GM23338 (cell line): ENCODE data around the gene PPM1H. TPM values are rescaled to one million over a fixed set of nuclear protein-coding genes. Genes with fewer than 3 reads are reported as not detected.

ENCODE experiments used
- ATAC-seq: fragments of 200-7000 bp; cut with Tn5 transposase; 3 replicates; pipeline ENCODE4 v1.9.1; 2020
- DNase-seq: peaks from one replicate; pipeline ENCODE4 v3.0.0-alpha.2; 2015; ENCODE audit warnings: low spot score
- H2AFZ ChIP-seq: fragments of 200-600 bp; sonication (generic); 2 replicates; pipeline ENCODE4 v1.8.0; 2016; ENCODE audit warnings: antibody characterized with exemption, mild to moderate bottlenecking, moderate library complexity
- H3F3A ChIP-seq: fragments of 200-600 bp; sonication (generic); replicated peaks from 2 replicates; pipeline ENCODE4 v1.8.0; 2017; ENCODE audit warnings: antibody characterized with exemption, mixed run types, low read depth
- H3K27ac ChIP-seq: fragments of 200-600 bp; sonication (generic); 2 replicates; pipeline ENCODE4 v1.6.1; 2016; ENCODE audit warnings: low read depth
- H3K27me3 ChIP-seq: fragments of 200-600 bp; sonication (generic); 2 replicates; pipeline ENCODE4 v1.8.0; 2016; ENCODE audit warnings: mild to moderate bottlenecking, mixed run types, moderate library complexity; ENCODE audit not compliant: insufficient read depth
- H3K36me3 ChIP-seq: fragments of 200-600 bp; sonication (generic); 2 replicates; pipeline ENCODE4 v1.8.0; 2016; ENCODE audit warnings: mild to moderate bottlenecking; ENCODE audit not compliant: insufficient read depth
- H3K4me1 ChIP-seq: fragments of 200-600 bp; sonication (generic); 2 replicates; pipeline ENCODE4 v1.8.0; 2016; ENCODE audit warnings: mild to moderate bottlenecking, moderate library complexity; ENCODE audit not compliant: insufficient read depth
- H3K4me2 ChIP-seq: fragments of 200-600 bp; sonication (generic); 2 replicates; pipeline ENCODE4 v1.7.1; 2017; ENCODE audit warnings: mixed run types
- H3K4me3 ChIP-seq: fragments of 200-600 bp; sonication (generic); 2 replicates; pipeline ENCODE4 v1.6.1; 2016; ENCODE audit warnings: mixed run types
- H3K79me2 ChIP-seq: fragments of 200-600 bp; sonication (generic); replicated peaks from 2 replicates; pipeline ENCODE4 v1.8.0; 2017; ENCODE audit warnings: mild to moderate bottlenecking; ENCODE audit not compliant: insufficient read depth
- H3K9me2 ChIP-seq: fragments of 200-600 bp; sonication (generic); 2 replicates; pipeline ENCODE4 v1.8.0; 2017; ENCODE audit not compliant: insufficient read depth
- H4K20me1 ChIP-seq: fragments of 200-600 bp; sonication (generic); replicated peaks from 2 replicates; pipeline ENCODE4 v1.8.0; 2017; ENCODE audit warnings: mild to moderate bottlenecking; ENCODE audit not compliant: insufficient read depth
- H3K27ac Mint-ChIP-seq: 2 replicates; pipeline ENCODE4 v1.8.0; 2020; ENCODE audit warnings: inconsistent platforms, mild to moderate bottlenecking, moderate library complexity, mixed read lengths
- H3K27me3 Mint-ChIP-seq: 3 replicates; pipeline ENCODE4 v1.8.0; 2022; ENCODE audit warnings: low read depth, mild to moderate bottlenecking, moderate library complexity, mixed read lengths, inconsistent platforms; ENCODE audit not compliant: insufficient read depth, poor library complexity
- H3K36me3 Mint-ChIP-seq: 3 replicates; pipeline ENCODE4 v1.8.0; 2021; ENCODE audit warnings: low read depth, mild to moderate bottlenecking, inconsistent platforms, moderate library complexity, mixed read lengths
- H3K4me1 Mint-ChIP-seq: 3 replicates; pipeline ENCODE4 v1.8.0; 2020; ENCODE audit warnings: mild to moderate bottlenecking, inconsistent platforms, mixed read lengths
- H3K4me3 Mint-ChIP-seq: 3 replicates; pipeline ENCODE4 v1.8.0; 2021; ENCODE audit warnings: moderate library complexity, mild to moderate bottlenecking, inconsistent platforms, mixed read lengths
- H3K9me3 Mint-ChIP-seq: 3 replicates; pipeline ENCODE4 v1.8.0; 2020; ENCODE audit warnings: moderate library complexity, mild to moderate bottlenecking, inconsistent platforms, mixed read lengths
- CREB1 ChIP-seq: fragments of 250-450 bp; sonication (Bioruptor Pico); IDR thresholded peaks from 2 replicates; pipeline ENCODE4 v1.5.0; 2020; ENCODE audit warnings: low read depth, mild to moderate bottlenecking, moderate library complexity
- CTCF ChIP-seq, 2 experiments: fragments of 200-600 bp in 1 of 2; sonication (generic) in 1 of 2; conservative IDR thresholded peaks; 2 replicates each; pipeline versions ENCODE4 v1.5.1 to v1.6.1; 2016 to 2017; ENCODE audit warnings: antibody characterized with exemption in 2 of 2, low read depth in 2 of 2, mild to moderate bottlenecking in 2 of 2, moderate library complexity in 1 of 2
- ETS1 ChIP-seq: IDR thresholded peaks from 2 replicates; pipeline ENCODE4 v1.6.1; 2016; ENCODE audit warnings: antibody characterized with exemption
- EZH2 ChIP-seq: fragments of 200-600 bp; sonication (generic); IDR thresholded peaks from one replicate; pipeline ENCODE4 v1.8.0; 2017; ENCODE audit warnings: antibody characterized with exemption, mild to moderate bottlenecking, low read depth; ENCODE audit not compliant: unreplicated experiment
- EZH2phosphoT487 ChIP-seq: fragments of 200-600 bp; sonication (generic); IDR thresholded peaks from one replicate; pipeline ENCODE4 v1.8.1; 2018; ENCODE audit warnings: antibody characterized with exemption; ENCODE audit not compliant: unreplicated experiment
- JUNB ChIP-seq: IDR thresholded peaks from one replicate; pipeline ENCODE4 v1.6.1; 2016; ENCODE audit warnings: antibody characterized with exemption; ENCODE audit not compliant: unreplicated experiment
- NANOG ChIP-seq: IDR thresholded peaks from 2 replicates; pipeline ENCODE4 v1.6.1; 2016; ENCODE audit warnings: antibody characterized with exemption, borderline replicate concordance
- POLR2AphosphoS5 ChIP-seq: IDR thresholded peaks from 2 replicates; pipeline ENCODE4 v1.6.1; 2016; ENCODE audit warnings: antibody characterized with exemption, low read depth
- REST ChIP-seq: IDR thresholded peaks from one replicate; pipeline ENCODE4 v1.6.1; 2018; ENCODE audit warnings: antibody characterized with exemption; ENCODE audit not compliant: unreplicated experiment
- STAT1 ChIP-seq: IDR thresholded peaks from one replicate; pipeline ENCODE4 v1.6.1; 2016; ENCODE audit warnings: antibody characterized with exemption; ENCODE audit not compliant: unreplicated experiment
- ZNF114 ChIP-seq: fragments of 250-450 bp; sonication (Bioruptor Pico); IDR thresholded peaks from 2 replicates; pipeline ENCODE4 v1.5.0; 2020; ENCODE audit warnings: mild to moderate bottlenecking, moderate library complexity
- ZNF331 ChIP-seq: fragments of 250-450 bp; sonication (Bioruptor Pico); IDR thresholded peaks from 2 replicates; pipeline ENCODE4 v1.5.0; 2020; ENCODE audit warnings: low read depth, mild to moderate bottlenecking, moderate library complexity
- polyA plus RNA-seq: library from polyadenylated mRNA; unstranded; fragments of >200 nt; fragmentation: Nextera tagmentation; extraction: Ambion mirVana; gene quantifications from 2 replicates; pipeline ENCODE4 v1.2.1, GENCODE V29; 2016
- total RNA-seq: library from RNA; depleted of rRNA; stranded (reverse); fragments of >200 nt; shearing (Covaris generic); gene quantifications from 2 replicates; pipeline ENCODE4 v1.2.3, GENCODE V29; 2014
- TF ChIP-seq, protein P1 (sequence below): fragments of 250-450 bp; sonication (Bioruptor Pico); IDR thresholded peaks from 2 replicates; pipeline ENCODE4 v1.5.0; 2020; ENCODE audit warnings: mild to moderate bottlenecking, moderate library complexity

The PPM1H gene
- total and polyA plus RNA-seq, 2 experiments from 2014 or later, result 11.4 to 41.2 TPM

DNA sequence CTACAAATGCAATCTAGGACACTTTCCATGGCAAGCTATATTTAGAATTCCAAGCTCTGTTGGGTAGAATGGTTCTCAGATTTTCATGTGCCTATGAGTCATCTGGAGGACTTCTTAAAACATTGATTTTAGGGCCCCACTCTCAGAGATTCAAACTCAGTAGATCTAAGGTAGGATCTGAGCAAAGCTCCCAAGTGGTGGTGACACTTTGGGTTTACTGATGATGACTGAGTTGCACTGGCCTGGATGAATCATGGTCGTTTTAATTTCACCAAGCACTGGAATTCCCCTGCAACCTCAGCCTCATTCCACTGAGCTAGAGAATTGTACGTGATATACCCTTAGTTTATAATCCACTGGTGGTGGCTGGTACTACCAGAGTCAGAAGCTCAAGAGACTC lies 86.5 kb downstream of the PPM1H start:
- DNase-seq (no peak), ATAC-seq (no peak)
- H3K4me3 ChIP-seq, result no peak overlapping the region
- H3K4me1 ChIP-seq, result peaks cover 28% of the 10 kb centered on the region
- Mint-ChIP-seq H3K9me3 (no peaks in the 10 kb centered on the region), H3K4me1 (peaks cover 50% of the 10 kb centered on the region), H3K27me3 (peaks cover 4% of the 10 kb centered on the region), H3K36me3 (no peaks in the 10 kb centered on the region), H3K27ac (no peak overlapping the region; the same call in 1 of the 2 replicates), H3K4me3 (no peak overlapping the region)
- peaks cover 22% of the 10 kb centered on the region for H3K79me2 ChIP-seq
- no peaks in the 10 kb centered on the region for H3K9me2 ChIP-seq
- H3K27ac ChIP-seq, result no peak overlapping the region
- no peaks in the 10 kb centered on the region for H3K36me3 ChIP-seq
- H2AFZ ChIP-seq, result no peak overlapping the region
- no peak overlapping the region for H3K4me2 ChIP-seq
- no peak for TF ChIP-seq CREB1
- TF ChIP-seq EZH2, result no peak
- TF ChIP-seq, protein P1, sequence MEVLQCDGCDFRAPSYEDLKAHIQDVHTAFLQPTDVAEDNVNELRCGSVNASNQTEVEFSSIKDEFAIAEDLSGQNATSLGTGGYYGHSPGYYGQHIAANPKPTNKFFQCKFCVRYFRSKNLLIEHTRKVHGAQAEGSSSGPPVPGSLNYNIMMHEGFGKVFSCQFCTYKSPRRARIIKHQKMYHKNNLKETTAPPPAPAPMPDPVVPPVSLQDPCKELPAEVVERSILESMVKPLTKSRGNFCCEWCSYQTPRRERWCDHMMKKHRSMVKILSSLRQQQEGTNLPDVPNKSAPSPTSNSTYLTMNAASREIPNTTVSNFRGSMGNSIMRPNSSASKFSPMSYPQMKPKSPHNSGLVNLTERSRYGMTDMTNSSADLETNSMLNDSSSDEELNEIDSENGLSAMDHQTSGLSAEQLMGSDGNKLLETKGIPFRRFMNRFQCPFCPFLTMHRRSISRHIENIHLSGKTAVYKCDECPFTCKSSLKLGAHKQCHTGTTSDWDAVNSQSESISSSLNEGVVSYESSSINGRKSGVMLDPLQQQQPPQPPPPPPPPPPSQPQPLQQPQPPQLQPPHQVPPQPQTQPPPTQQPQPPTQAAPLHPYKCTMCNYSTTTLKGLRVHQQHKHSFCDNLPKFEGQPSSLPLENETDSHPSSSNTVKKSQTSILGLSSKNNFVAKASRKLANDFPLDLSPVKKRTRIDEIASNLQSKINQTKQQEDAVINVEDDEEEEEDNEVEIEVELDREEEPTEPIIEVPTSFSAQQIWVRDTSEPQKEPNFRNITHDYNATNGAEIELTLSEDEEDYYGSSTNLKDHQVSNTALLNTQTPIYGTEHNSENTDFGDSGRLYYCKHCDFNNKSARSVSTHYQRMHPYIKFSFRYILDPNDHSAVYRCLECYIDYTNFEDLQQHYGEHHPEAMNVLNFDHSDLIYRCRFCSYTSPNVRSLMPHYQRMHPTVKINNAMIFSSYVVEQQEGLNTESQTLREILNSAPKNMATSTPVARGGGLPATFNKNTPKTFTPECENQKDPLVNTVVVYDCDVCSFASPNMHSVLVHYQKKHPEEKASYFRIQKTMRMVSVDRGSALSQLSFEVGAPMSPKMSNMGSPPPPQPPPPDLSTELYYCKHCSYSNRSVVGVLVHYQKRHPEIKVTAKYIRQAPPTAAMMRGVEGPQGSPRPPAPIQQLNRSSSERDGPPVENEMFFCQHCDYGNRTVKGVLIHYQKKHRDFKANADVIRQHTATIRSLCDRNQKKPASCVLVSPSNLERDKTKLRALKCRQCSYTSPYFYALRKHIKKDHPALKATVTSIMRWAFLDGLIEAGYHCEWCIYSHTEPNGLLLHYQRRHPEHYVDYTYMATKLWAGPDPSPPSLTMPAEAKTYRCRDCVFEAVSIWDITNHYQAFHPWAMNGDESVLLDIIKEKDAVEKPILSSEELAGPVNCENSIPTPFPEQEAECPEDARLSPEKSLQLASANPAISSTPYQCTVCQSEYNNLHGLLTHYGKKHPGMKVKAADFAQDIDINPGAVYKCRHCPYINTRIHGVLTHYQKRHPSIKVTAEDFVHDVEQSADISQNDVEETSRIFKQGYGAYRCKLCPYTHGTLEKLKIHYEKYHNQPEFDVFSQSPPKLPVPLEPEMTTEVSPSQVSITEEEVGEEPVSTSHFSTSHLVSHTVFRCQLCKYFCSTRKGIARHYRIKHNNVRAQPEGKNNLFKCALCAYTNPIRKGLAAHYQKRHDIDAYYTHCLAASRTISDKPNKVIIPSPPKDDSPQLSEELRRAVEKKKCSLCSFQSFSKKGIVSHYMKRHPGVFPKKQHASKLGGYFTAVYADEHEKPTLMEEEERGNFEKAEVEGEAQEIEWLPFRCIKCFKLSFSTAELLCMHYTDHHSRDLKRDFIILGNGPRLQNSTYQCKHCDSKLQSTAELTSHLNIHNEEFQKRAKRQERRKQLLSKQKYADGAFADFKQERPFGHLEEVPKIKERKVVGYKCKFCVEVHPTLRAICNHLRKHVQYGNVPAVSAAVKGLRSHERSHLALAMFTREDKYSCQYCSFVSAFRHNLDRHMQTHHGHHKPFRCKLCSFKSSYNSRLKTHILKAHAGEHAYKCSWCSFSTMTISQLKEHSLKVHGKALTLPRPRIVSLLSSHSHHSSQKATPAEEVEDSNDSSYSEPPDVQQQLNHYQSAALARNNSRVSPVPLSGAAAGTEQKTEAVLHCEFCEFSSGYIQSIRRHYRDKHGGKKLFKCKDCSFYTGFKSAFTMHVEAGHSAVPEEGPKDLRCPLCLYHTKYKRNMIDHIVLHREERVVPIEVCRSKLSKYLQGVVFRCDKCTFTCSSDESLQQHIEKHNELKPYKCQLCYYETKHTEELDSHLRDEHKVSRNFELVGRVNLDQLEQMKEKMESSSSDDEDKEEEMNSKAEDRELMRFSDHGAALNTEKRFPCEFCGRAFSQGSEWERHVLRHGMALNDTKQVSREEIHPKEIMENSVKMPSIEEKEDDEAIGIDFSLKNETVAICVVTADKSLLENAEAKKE (CRISPR knock-in tag), result no peak
- no peak for TF ChIP-seq JUNB
- no peak for TF ChIP-seq ZNF331 (CRISPR knock-in tag)
- no peak for TF ChIP-seq EZH2phosphoT487
- TF ChIP-seq ZNF114 (CRISPR knock-in tag), result no peak
- TF ChIP-seq POLR2AphosphoS5, result no peak
- no peak for TF ChIP-seq REST
- TF ChIP-seq NANOG, result no peak
- TF ChIP-seq ETS1, result no peak
- TF ChIP-seq STAT1, result no peak
- TF ChIP-seq CTCF (conservative IDR thresholded peaks at IDR 0.05; ENCODE audit: low read depth in 2 of 2), result no peak
- no peaks in the 10 kb centered on the region for H3K27me3 ChIP-seq
- no peaks in the 10 kb centered on the region for H3F3A ChIP-seq
- no peaks in the 10 kb centered on the region for H4K20me1 ChIP-seq
